CD4-positive, CD25-positive, alpha-beta regulatory T cell (primary cell): ENCODE results near the gene SLC38A3. TPM values are rescaled to one million over a fixed set of nuclear protein-coding genes. Genes with fewer than 3 reads are reported as not detected.

Source experiments
- ATAC-seq, 2 donors: fragments of 150-1000 bp; cut with Tn5 transposase; one replicate each; pipeline ENCODE4 v1.10.0; 2021; ENCODE audit warnings: low read depth in 2 of 2, moderate number of reproducible peaks in 2 of 2, moderate library complexity in 1 of 2
- DNase-seq, 3 donors: peaks; one replicate each; pipeline versions ENCODE4 v3.0.0 to v3.0.0-alpha.2; 2012 to 2022; ENCODE audit warnings: mixed read lengths in 1 of 3
- H3K27ac ChIP-seq: one replicate; pipeline ENCODE4 v1.7.0; 2013; ENCODE audit warnings: mild to moderate bottlenecking, low read length; ENCODE audit not compliant: insufficient read depth, poor library complexity, severe bottlenecking
- H3K27me3 ChIP-seq: one replicate; pipeline ENCODE4 v1.7.0; 2013; ENCODE audit warnings: low read length; ENCODE audit not compliant: control insufficient read depth, insufficient read depth
- H3K36me3 ChIP-seq: one replicate; pipeline ENCODE4 v1.7.0; 2013; ENCODE audit warnings: mild to moderate bottlenecking, low read length, moderate library complexity; ENCODE audit not compliant: control insufficient read depth, insufficient read depth
- H3K4me1 ChIP-seq: 2 replicates; pipeline ENCODE4 v1.7.0; 2013; ENCODE audit warnings: mild to moderate bottlenecking, low read length; ENCODE audit not compliant: insufficient read depth, control insufficient read depth, poor library complexity, severe bottlenecking
- H3K4me3 ChIP-seq: one replicate; pipeline ENCODE4 v1.7.0; 2013; ENCODE audit warnings: low read depth, mild to moderate bottlenecking, low read length, moderate library complexity
- H3K9me3 ChIP-seq, 2 experiments: 1 replicate in 1 of 2; 2 replicates in 1 of 2; pipeline ENCODE4 v1.7.0; 2013; ENCODE audit warnings: low read length in 2 of 2, mild to moderate bottlenecking in 1 of 2, moderate library complexity in 1 of 2; ENCODE audit not compliant: control insufficient read depth in 2 of 2
- H3K27ac Mint-ChIP-seq, 3 donors: one replicate each; pipeline ENCODE4 v1.8.0; 2020 to 2022; ENCODE audit warnings: mild to moderate bottlenecking in 3 of 3, mixed read lengths in 3 of 3, moderate library complexity in 2 of 3
- H3K27me3 Mint-ChIP-seq: one replicate; pipeline ENCODE4 v1.8.0; 2022; ENCODE audit warnings: mild to moderate bottlenecking, mixed read lengths
- H3K36me3 Mint-ChIP-seq: one replicate; pipeline ENCODE4 v1.8.0; 2020; ENCODE audit warnings: mixed read lengths
- H3K4me1 Mint-ChIP-seq, 4 donors: one replicate each; pipeline ENCODE4 v1.8.0; 2020 to 2022; ENCODE audit warnings: mixed read lengths in 4 of 4, mild to moderate bottlenecking in 1 of 4
- H3K4me3 Mint-ChIP-seq, 4 donors: one replicate each; pipeline ENCODE4 v1.8.0; 2020 to 2022; ENCODE audit warnings: mild to moderate bottlenecking in 4 of 4, mixed read lengths in 4 of 4, moderate library complexity in 3 of 4
- H3K9me3 Mint-ChIP-seq, 7 donors: one replicate each; pipeline ENCODE4 v1.8.0; 2020 to 2022; ENCODE audit warnings: mixed read lengths in 7 of 7, mild to moderate bottlenecking in 3 of 7, moderate library complexity in 2 of 7
- polyA plus RNA-seq, 4 donors: library from polyadenylated mRNA; unstranded; fragments of 300-500 nt; fragmentation: Illumina TruSeq; gene quantifications; one replicate each; pipeline ENCODE4 v1.2.3, GENCODE V29; 2021
- total RNA-seq: library from RNA; stranded (reverse); gene quantifications from one replicate; pipeline ENCODE4 v1.2.3, GENCODE V29; 2022

The SLC38A3 gene
- total and polyA plus RNA-seq, 5 donors from 2014 or later = not detected

DNA sequence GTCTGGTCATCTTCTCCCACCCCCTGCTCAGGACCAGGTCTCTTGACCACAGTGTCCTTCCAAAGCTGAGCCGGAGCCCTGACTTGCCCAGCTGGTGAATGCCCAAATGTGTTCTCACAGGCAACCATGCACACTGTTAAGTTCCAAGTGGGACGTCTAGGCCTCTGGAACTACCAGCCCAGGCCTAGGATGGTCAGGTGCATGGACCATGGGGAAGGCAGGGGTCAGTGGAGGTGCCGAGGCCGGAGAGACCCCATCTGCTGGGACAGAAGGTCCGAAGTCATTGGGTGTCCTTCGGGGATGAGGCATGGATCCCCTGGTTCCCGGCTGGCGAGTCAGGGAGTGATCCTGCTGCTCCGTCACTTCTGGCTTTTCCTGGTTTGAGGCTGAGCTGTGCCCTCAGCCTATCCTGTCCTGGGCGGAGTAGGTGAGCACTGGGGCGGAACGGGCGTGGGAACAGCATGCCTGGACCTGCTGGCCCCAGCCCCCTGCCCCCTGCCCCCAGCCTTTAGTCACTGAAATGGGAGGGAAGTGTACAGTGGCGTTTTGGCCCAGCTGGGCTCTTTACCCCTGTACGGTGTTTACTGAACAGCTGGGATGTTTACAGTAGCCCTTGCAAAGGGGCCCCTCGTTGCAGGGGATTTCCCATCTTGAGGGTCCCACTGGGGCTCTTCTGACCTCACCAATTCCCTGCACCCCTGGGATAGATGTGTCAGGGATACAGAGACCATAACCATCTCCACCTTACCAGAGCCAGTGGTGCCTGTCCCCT, 37.8 kb upstream of the SLC38A3 start:
- ATAC-seq = no peak
- no peak for DNase-seq
- H3K36me3 ChIP-seq = no peaks in the 10 kb centered on the region
- no peak overlapping the region for H3K27ac ChIP-seq
- Mint-ChIP-seq H3K4me3 (no peak overlapping the region), H3K36me3 (no peaks in the 10 kb centered on the region), H3K27me3 (no peaks in the 10 kb centered on the region), H3K9me3 (no peaks in the 10 kb centered on the region), H3K4me1 (no peaks in the 10 kb centered on the region), H3K27ac (peak overlapping the region in 1 of 3 donors; percentile 5)
- H3K4me3 ChIP-seq = no peak overlapping the region
- no peaks in the 10 kb centered on the region for H3K27me3 ChIP-seq
- no peaks in the 10 kb centered on the region for H3K4me1 ChIP-seq
- H3K9me3 ChIP-seq = no peaks in the 10 kb centered on the region

DNA sequence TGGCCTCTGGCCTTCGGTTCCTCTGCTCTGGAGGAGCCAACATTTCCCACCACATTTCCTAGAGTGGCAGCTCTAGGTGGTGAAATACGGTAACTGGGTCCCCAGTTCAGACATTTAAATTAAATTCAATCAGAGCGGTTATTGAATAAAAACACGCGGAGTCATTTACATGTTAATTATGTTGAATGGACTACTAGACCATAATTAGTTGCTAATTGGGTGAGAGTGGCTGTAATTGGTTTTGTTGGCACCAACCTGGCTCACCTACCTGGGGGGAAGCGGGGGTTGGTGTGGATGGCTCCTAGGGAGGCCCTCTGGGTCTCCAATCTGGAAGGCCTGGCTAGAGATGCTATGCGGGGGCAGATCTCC, 37.2 kb upstream of the SLC38A3 start:
- Histone ChIP-seq H3K4me3 (no peak overlapping the region), H3K27me3 (no peaks in the 10 kb centered on the region), H3K9me3 (no peaks in the 10 kb centered on the region), H3K4me1 (no peaks in the 10 kb centered on the region), H3K36me3 (no peaks in the 10 kb centered on the region), H3K27ac (no peak overlapping the region)
- H3K4me3 Mint-ChIP-seq = no peak overlapping the region
- H3K27me3 Mint-ChIP-seq = no peaks in the 10 kb centered on the region
- H3K36me3 Mint-ChIP-seq = no peaks in the 10 kb centered on the region
- H3K9me3 Mint-ChIP-seq = no peaks in the 10 kb centered on the region
- no peak for ATAC-seq
- DNase-seq = no peak
- no peaks in the 10 kb centered on the region for H3K4me1 Mint-ChIP-seq
- H3K27ac Mint-ChIP-seq = peak overlapping the region in 1 of 3 donors; percentile 5

DNA sequence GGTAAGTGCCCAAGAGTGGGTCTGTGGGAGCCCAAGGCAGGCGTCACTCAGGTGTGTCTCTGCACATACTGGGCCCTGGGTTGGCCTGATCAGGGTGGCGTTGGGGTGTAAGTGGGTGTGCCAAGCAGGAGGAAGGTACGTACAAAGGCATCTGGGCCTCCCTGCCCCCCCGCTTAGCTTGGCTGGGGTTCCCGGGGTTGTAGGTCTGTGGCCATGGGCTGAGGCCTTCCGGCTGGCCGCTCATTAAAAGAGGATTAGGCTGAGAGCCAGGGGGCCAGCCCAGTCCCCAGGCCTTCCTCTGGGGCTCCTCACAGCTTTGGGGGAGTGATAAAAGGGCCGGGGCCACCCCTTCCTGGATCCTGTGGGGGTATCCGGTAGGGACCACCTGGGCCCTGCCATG, 36.7 kb upstream of the SLC38A3 start:
- no peaks in the 10 kb centered on the region for H3K27me3 ChIP-seq
- Mint-ChIP-seq H3K4me1 (no peaks in the 10 kb centered on the region), H3K36me3 (no peaks in the 10 kb centered on the region), H3K9me3 (no peaks in the 10 kb centered on the region), H3K4me3 (no peak overlapping the region), H3K27ac (no peak overlapping the region), H3K27me3 (no peaks in the 10 kb centered on the region)
- no peaks in the 10 kb centered on the region for H3K36me3 ChIP-seq
- no peak overlapping the region for H3K27ac ChIP-seq
- ATAC-seq = no peak
- no peaks in the 10 kb centered on the region for H3K4me1 ChIP-seq
- no peak for DNase-seq
- H3K9me3 ChIP-seq = no peaks in the 10 kb centered on the region
- H3K4me3 ChIP-seq = no peak overlapping the region

DNA sequence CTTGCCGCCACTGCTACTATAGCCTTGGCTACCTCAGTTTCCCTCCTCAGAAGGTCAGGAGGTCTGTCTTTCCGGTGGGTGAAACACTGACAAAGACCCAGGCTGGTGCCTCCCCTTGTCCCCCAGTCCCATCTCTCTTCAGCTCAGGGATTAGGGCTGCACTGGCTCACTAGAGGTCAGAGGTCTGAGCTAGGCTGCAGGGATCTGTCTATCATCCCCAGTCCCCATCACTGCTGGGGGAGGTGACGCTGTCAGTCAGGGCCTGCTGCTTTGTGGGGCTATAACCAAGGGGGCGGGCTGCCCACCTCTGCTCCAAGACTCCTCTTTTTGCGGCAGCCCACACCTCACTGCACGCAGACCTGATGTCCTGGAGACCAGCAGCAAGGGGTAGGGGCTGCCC, 36.3 kb upstream of the SLC38A3 start:
- Histone ChIP-seq H3K4me3 (no peak overlapping the region), H3K36me3 (no peaks in the 10 kb centered on the region), H3K27me3 (no peaks in the 10 kb centered on the region), H3K27ac (no peak overlapping the region), H3K4me1 (no peaks in the 10 kb centered on the region), H3K9me3 (no peaks in the 10 kb centered on the region)
- Mint-ChIP-seq H3K27me3 (no peaks in the 10 kb centered on the region), H3K36me3 (no peaks in the 10 kb centered on the region), H3K4me1 (no peaks in the 10 kb centered on the region), H3K4me3 (no peak overlapping the region), H3K27ac (no peak overlapping the region), H3K9me3 (no peaks in the 10 kb centered on the region)
- ATAC-seq (no peak), DNase-seq (no peak)

DNA sequence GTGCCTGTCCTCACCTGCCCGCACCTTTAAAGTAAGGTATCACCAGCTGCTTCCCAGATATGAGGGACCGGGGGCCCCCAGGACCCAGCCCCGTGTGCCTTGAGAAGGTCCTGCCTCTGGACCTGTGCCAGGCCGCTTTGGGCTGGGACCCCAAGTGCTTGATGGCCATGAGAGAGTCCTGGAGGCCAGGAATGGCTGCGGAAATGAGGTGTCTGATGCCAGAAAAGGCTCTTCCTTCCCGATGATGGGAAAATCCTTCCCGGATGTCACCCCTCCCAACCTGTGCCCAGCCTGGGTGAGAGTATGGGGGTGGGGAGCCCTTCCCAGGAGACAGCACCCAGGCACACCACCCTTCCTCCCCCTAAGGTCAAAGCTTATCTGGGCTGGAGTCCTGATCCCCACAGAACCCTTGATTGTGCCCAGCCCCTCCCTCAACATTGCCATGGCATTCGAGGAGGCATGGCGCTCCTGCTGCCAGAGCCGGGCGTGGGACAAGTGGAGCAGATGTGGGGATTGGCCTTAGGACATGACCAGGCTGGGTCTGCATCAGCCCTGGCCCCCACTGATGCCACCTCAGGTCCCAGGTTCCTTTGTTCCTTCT, 35.7 kb upstream of the SLC38A3 start:
- no peaks in the 10 kb centered on the region for H3K36me3 ChIP-seq
- H3K4me1 Mint-ChIP-seq = no peaks in the 10 kb centered on the region
- no peaks in the 10 kb centered on the region for H3K27me3 Mint-ChIP-seq
- H3K4me1 ChIP-seq = no peaks in the 10 kb centered on the region
- H3K27ac ChIP-seq = no peak overlapping the region
- H3K27me3 ChIP-seq = no peaks in the 10 kb centered on the region
- no peak overlapping the region for H3K27ac Mint-ChIP-seq
- H3K36me3 Mint-ChIP-seq = no peaks in the 10 kb centered on the region
- no peak overlapping the region for H3K4me3 Mint-ChIP-seq
- H3K9me3 ChIP-seq = no peaks in the 10 kb centered on the region
- DNase-seq = no peak
- H3K9me3 Mint-ChIP-seq = no peaks in the 10 kb centered on the region
- no peak overlapping the region for H3K4me3 ChIP-seq
- ATAC-seq = no peak

DNA sequence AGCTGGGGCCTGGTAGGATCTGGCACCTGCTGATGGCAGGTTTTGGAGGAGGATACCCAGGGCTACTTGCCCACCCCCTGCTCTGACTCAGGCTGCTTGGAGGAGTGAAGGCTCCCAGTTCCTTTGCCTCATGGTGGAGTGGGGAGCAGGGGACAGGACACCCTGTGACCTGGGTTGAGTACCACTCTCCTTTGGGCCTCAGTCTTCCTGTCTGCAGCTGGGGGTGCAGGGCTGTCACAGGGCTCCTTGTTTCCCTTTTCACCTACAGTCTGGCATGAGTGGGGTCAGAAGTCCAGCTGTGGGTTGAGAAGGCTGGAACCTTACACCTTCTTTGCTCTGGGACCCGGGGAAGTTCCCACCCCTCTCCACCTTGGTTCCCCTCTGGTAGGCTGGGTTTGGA, 35.2 kb upstream of the SLC38A3 start:
- Histone ChIP-seq H3K27ac (no peak overlapping the region), H3K36me3 (no peaks in the 10 kb centered on the region), H3K4me3 (no peak overlapping the region), H3K4me1 (no peaks in the 10 kb centered on the region), H3K9me3 (no peaks in the 10 kb centered on the region), H3K27me3 (no peaks in the 10 kb centered on the region)
- Mint-ChIP-seq H3K4me1 (no peaks in the 10 kb centered on the region), H3K27ac (peak overlapping the region in 1 of 3 donors; percentile 55), H3K27me3 (no peaks in the 10 kb centered on the region), H3K4me3 (no peak overlapping the region), H3K9me3 (no peaks in the 10 kb centered on the region), H3K36me3 (no peaks in the 10 kb centered on the region)
- DNase-seq (no peak), ATAC-seq (no peak)

DNA sequence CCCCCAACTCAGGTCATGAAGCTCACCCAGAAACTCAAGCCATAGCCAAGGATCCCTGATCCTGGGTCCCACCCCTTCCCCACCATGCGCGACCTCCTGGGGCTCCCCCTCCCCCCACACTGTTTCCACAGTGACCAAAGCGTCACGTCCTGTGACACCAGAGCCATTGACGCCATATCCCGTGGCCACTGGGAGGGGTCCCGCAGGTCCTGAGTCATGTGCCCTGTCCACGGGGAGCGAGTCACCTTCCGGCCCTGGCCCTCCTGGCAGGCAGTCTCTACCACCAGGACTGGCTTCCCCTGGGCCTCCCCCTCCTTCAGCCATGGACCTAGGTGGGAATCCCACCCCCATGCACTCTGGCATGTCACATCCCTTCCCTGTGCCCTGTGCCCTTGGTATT, 34.4 kb upstream of the SLC38A3 start:
- DNase-seq = no peak
- no peaks in the 10 kb centered on the region for H3K4me1 Mint-ChIP-seq
- H3K4me3 Mint-ChIP-seq = no peak overlapping the region
- Histone ChIP-seq H3K9me3 (no peaks in the 10 kb centered on the region), H3K27ac (no peak overlapping the region), H3K27me3 (no peaks in the 10 kb centered on the region), H3K4me1 (no peaks in the 10 kb centered on the region), H3K36me3 (no peaks in the 10 kb centered on the region), H3K4me3 (no peak overlapping the region)
- no peaks in the 10 kb centered on the region for H3K36me3 Mint-ChIP-seq
- no peaks in the 10 kb centered on the region for H3K9me3 Mint-ChIP-seq
- H3K27me3 Mint-ChIP-seq = no peaks in the 10 kb centered on the region
- no peak for ATAC-seq
- no peak overlapping the region for H3K27ac Mint-ChIP-seq
